Liver (tissue), 3 donors: Measurements from ENCODE around the gene LMAN2.

Source experiments
- CTCF ChIP-seq: fragments of 150-350 bp; IDR thresholded peaks from 2 replicates; pipeline ENCODE4 v1.5.1; 2017; ENCODE audit warnings: improper control_type of control experiment, low read depth, low read length; ENCODE audit not compliant: missing input control
- EGR1 ChIP-seq, 2 donors: IDR thresholded peaks; 2 replicates each; pipeline ENCODE4 v1.6.1; 2016 to 2018; ENCODE audit warnings: antibody characterized with exemption in 2 of 2, low read depth in 2 of 2
- FOXA2 ChIP-seq: IDR thresholded peaks from 2 replicates; pipeline ENCODE4 v1.6.1; 2016; ENCODE audit warnings: antibody characterized with exemption
- JUND ChIP-seq, 2 donors: IDR thresholded peaks; 2 replicates each; pipeline ENCODE4 v1.6.1; 2016; ENCODE audit warnings: antibody characterized with exemption in 2 of 2
- MAX ChIP-seq: IDR thresholded peaks from 2 replicates; pipeline ENCODE4 v1.6.1; 2016; ENCODE audit warnings: antibody characterized with exemption
- RAD21 ChIP-seq, 2 donors: IDR thresholded peaks; 2 replicates each; pipeline ENCODE4 v1.6.1; 2016; ENCODE audit warnings: antibody characterized with exemption in 2 of 2, mild to moderate bottlenecking in 2 of 2
- TAF1 ChIP-seq: conservative IDR thresholded peaks from 2 replicates; pipeline ENCODE4 v1.6.1; 2016; ENCODE audit warnings: antibody characterized with exemption, mild to moderate bottlenecking
- TF ChIP-seq, protein P1 (sequence below): IDR thresholded peaks from 2 replicates; pipeline ENCODE4 v1.6.1; 2016; ENCODE audit warnings: antibody characterized with exemption, mild to moderate bottlenecking
- donor health status: healthy.
- donor health status: healthy.

- no peak for TF ChIP-seq JUND (IDR thresholded peaks at IDR 0.05)
- TF ChIP-seq TAF1, result no peak
- TF ChIP-seq CTCF, result no peak
- no peak for TF ChIP-seq FOXA2
- no peak for TF ChIP-seq RAD21 (IDR thresholded peaks at IDR 0.05)
- no peak for TF ChIP-seq MAX
- TF ChIP-seq, protein P1, sequence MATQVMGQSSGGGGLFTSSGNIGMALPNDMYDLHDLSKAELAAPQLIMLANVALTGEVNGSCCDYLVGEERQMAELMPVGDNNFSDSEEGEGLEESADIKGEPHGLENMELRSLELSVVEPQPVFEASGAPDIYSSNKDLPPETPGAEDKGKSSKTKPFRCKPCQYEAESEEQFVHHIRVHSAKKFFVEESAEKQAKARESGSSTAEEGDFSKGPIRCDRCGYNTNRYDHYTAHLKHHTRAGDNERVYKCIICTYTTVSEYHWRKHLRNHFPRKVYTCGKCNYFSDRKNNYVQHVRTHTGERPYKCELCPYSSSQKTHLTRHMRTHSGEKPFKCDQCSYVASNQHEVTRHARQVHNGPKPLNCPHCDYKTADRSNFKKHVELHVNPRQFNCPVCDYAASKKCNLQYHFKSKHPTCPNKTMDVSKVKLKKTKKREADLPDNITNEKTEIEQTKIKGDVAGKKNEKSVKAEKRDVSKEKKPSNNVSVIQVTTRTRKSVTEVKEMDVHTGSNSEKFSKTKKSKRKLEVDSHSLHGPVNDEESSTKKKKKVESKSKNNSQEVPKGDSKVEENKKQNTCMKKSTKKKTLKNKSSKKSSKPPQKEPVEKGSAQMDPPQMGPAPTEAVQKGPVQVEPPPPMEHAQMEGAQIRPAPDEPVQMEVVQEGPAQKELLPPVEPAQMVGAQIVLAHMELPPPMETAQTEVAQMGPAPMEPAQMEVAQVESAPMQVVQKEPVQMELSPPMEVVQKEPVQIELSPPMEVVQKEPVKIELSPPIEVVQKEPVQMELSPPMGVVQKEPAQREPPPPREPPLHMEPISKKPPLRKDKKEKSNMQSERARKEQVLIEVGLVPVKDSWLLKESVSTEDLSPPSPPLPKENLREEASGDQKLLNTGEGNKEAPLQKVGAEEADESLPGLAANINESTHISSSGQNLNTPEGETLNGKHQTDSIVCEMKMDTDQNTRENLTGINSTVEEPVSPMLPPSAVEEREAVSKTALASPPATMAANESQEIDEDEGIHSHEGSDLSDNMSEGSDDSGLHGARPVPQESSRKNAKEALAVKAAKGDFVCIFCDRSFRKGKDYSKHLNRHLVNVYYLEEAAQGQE, result no peak
- TF ChIP-seq EGR1 (IDR thresholded peaks at IDR 0.05; ENCODE audit: low read depth in 2 of 2), result no peak
Measured at GRCh38 chr5:177319913-177320588, 31.4 kb downstream of the LMAN2 start.
